GM10266 (cell line): ENCODE measurements around the gene PRDM10.

Source experiments
- DNase-seq: peaks from one replicate; pipeline ENCODE4 v3.0.0; 2012; ENCODE audit errors: extremely low spot score
- CTCF ChIP-seq: IDR thresholded peaks from 2 replicates; pipeline ENCODE4 v1.5.1; 2012; ENCODE audit warnings: mild to moderate bottlenecking, low read depth; ENCODE audit not compliant: control insufficient read depth, insufficient read depth; ENCODE audit errors: missing control alignments

PRDM10 gene

GRCh38 chr11:129978447-129978846 is 24.2 kb downstream of the PRDM10 start:
- no peak for TF ChIP-seq CTCF
- no peak for DNase-seq

- no peak for TF ChIP-seq CTCF
- no peak for DNase-seq
Measured at GRCh38 chr11:129976328-129976727, 26.3 kb downstream of the PRDM10 start.

GRCh38 chr11:129975543-129975942 is 27.1 kb downstream of the PRDM10 start:
- DNase-seq: no peak
- no peak for TF ChIP-seq CTCF

- no peak for TF ChIP-seq CTCF
- DNase-seq: no peak
Measured at GRCh38 chr11:129974672-129975071, 28.0 kb downstream of the PRDM10 start.

GRCh38 chr11:129974237-129974636 is 28.4 kb downstream of the PRDM10 start:
- DNase-seq: no peak
- no peak for TF ChIP-seq CTCF

- TF ChIP-seq CTCF: no peak
- no peak for DNase-seq
Measured at GRCh38 chr11:129973809-129974208, 28.8 kb downstream of the PRDM10 start.

GRCh38 chr11:129973068-129973467 is 29.6 kb downstream of the PRDM10 start:
- TF ChIP-seq CTCF: no peak
- peak; percentile 61 for DNase-seq
